Right kidney (tissue), 1 donor: ENCODE measurements around the gene TBC1D24.
"Not testable (repeated sequence)": the region's sequence is repeated elsewhere in the genome, so short reads cannot be mapped to it uniquely, and the experiment has no call there.

Experiments used
- DNase-seq: peaks from one replicate; pipeline ENCODE4 v3.0.0-alpha.2; 2016

The TBC1D24 gene

GRCh38 chr16:2468725-2469398 is 6.1 kb upstream of the TBC1D24 start:
- DNase-seq, result peak; percentile 49

GRCh38 chr16:2469399-2470233 is 5.3 kb upstream of the TBC1D24 start:
- DNase-seq, result no peak

GRCh38 chr16:2470234-2470601 is 4.7 kb upstream of the TBC1D24 start:
- no peak for DNase-seq

GRCh38 chr16:2470603-2471015 is 4.3 kb upstream of the TBC1D24 start:
- DNase-seq, result peak; percentile 55

- peak; percentile 80 for DNase-seq
Observed at GRCh38 chr16:2471016-2471652, 3.8 kb upstream of the TBC1D24 start, which contains the start of gene NTN3. Gene NTN3, plus strand, starts transcription at chr16:2471297. Its CDS starts 405 bp downstream, at chr16:2471702.

- DNase-seq, result no peak
Observed at GRCh38 chr16:2471653-2472487, 3.1 kb upstream of the TBC1D24 start.

GRCh38 chr16:2472488-2472864 is 2.5 kb upstream of the TBC1D24 start:
- no peak for DNase-seq

- no peak for DNase-seq
Observed at GRCh38 chr16:2472885-2473445, 2.0 kb upstream of the TBC1D24 start.

- no peak for DNase-seq
Observed at GRCh38 chr16:2473446-2473926, 1.4 kb upstream of the TBC1D24 start.

- DNase-seq, result peak; percentile 81
Observed at GRCh38 chr16:2473999-2474876, 689 bp upstream of the TBC1D24 start.

GRCh38 chr16:2475413-2476344 is 752 bp downstream of the TBC1D24 start:
- DNase-seq, result peak; percentile 55

- DNase-seq, result no peak
Observed at GRCh38 chr16:2476345-2476720, 1.4 kb downstream of the TBC1D24 start.

- no peak for DNase-seq
Observed at GRCh38 chr16:2476741-2477140, 1.8 kb downstream of the TBC1D24 start.

- no peak for DNase-seq
Observed at GRCh38 chr16:2477327-2477726, 2.4 kb downstream of the TBC1D24 start.

GRCh38 chr16:2478279-2478678 is 3.4 kb downstream of the TBC1D24 start:
- no peak for DNase-seq

- DNase-seq, result not testable (repeated sequence)
Observed at GRCh38 chr16:2479996-2480395, 5.1 kb downstream of the TBC1D24 start.

GRCh38 chr16:2480948-2481347 is 6.0 kb downstream of the TBC1D24 start:
- no peak for DNase-seq

GRCh38 chr16:2481676-2482075 is 6.7 kb downstream of the TBC1D24 start:
- DNase-seq, result no peak

- DNase-seq, result no peak
Observed at GRCh38 chr16:2482249-2482648, 7.3 kb downstream of the TBC1D24 start.
